ENCODE data around the gene NDRG3.

The NDRG3 gene

GRCh38 chr20:36761125-36761524, 15.2 kb upstream of the NDRG3 start:
- H3K27ac ChIP-seq (replicated peaks), result no peak overlapping the region

GRCh38 chr20:36760647-36761046, 14.8 kb upstream of the NDRG3 start:
- TF ChIP-seq CTCF (IDR thresholded peaks at IDR 0.05; ENCODE audit: insufficient read depth, low read length) (no peak), REST (IDR thresholded peaks at IDR 0.05; ENCODE audit: insufficient replicate concordance, low read depth) (no peak), GABPA (IDR thresholded peaks at IDR 0.05; ENCODE audit: low read depth) (no peak), SPI1 (IDR thresholded peaks at IDR 0.05; ENCODE audit: borderline replicate concordance, low read depth) (no peak), POLR2AphosphoS5 (IDR thresholded peaks at IDR 0.05; ENCODE audit: low read depth) (no peak)
- no peak overlapping the region for H3K4me3 ChIP-seq (replicated peaks; ENCODE audit: insufficient read depth, low read length)
- no peak overlapping the region for H3K27ac ChIP-seq (replicated peaks)
- DNase-seq (ENCODE audit: low read depth in 1 of 2, low spot score in 1 of 2), result no peak
- no peaks in the 10 kb centered on the region for H3K27me3 ChIP-seq (ENCODE audit: insufficient read depth, poor library complexity, severe bottlenecking)

More at GRCh38 chr20:36761125-36761524, 15.2 kb upstream of the NDRG3 start:
- H3K4me3 ChIP-seq (replicated peaks; ENCODE audit: insufficient read depth, low read length), result no peak overlapping the region
- H3K27me3 ChIP-seq (ENCODE audit: insufficient read depth, poor library complexity, severe bottlenecking), result no peaks in the 10 kb centered on the region
- no peak for DNase-seq (ENCODE audit: low read depth in 1 of 2, low spot score in 1 of 2)
- TF ChIP-seq CTCF (IDR thresholded peaks at IDR 0.05; ENCODE audit: insufficient read depth, low read length) (no peak), REST (IDR thresholded peaks at IDR 0.05; ENCODE audit: insufficient replicate concordance, low read depth) (no peak), GABPA (IDR thresholded peaks at IDR 0.05; ENCODE audit: low read depth) (no peak), SPI1 (IDR thresholded peaks at IDR 0.05; ENCODE audit: borderline replicate concordance, low read depth) (no peak), POLR2AphosphoS5 (IDR thresholded peaks at IDR 0.05; ENCODE audit: low read depth) (no peak)

GRCh38 chr20:36758276-36758675, 12.4 kb upstream of the NDRG3 start:
- H3K27me3 ChIP-seq (ENCODE audit: insufficient read depth, poor library complexity, severe bottlenecking), result no peaks in the 10 kb centered on the region
- H3K4me3 ChIP-seq (replicated peaks; ENCODE audit: insufficient read depth, low read length), result no peak overlapping the region
- peak overlapping the region; percentile 53 for H3K27ac ChIP-seq (replicated peaks)
- no peak for DNase-seq (ENCODE audit: low read depth in 1 of 2, low spot score in 1 of 2)
- TF ChIP-seq REST (IDR thresholded peaks at IDR 0.05; ENCODE audit: insufficient replicate concordance, low read depth) (no peak), SPI1 (IDR thresholded peaks at IDR 0.05; ENCODE audit: borderline replicate concordance, low read depth) (no peak), GABPA (IDR thresholded peaks at IDR 0.05; ENCODE audit: low read depth) (no peak), POLR2AphosphoS5 (IDR thresholded peaks at IDR 0.05; ENCODE audit: low read depth) (no peak), CTCF (IDR thresholded peaks at IDR 0.05; ENCODE audit: insufficient read depth, low read length) (no peak)
